CD14-positive monocyte (primary cell): ENCODE results near the gene TNIK. TPM values are rescaled to one million over a fixed set of nuclear protein-coding genes. Genes with fewer than 3 reads are reported as not detected.

Experiments used
- DNase-seq, 3 donors: peaks; one replicate each; pipeline ENCODE4 v3.0.0-alpha.2; 2011 to 2022
- H2AFZ ChIP-seq: 2 replicates; pipeline ENCODE4 v1.6.0; 2012; ENCODE audit warnings: mild to moderate bottlenecking, low read depth, low read length, inconsistent platforms; ENCODE audit not compliant: insufficient read depth, poor library complexity, severe bottlenecking
- H3K27ac ChIP-seq, 2 donors: 1 replicate in 1 of 2; 2 replicates in 1 of 2; pipeline ENCODE4 v1.5.1; 2012 to 2013; ENCODE audit warnings: low read length in 2 of 2, control low read depth in 1 of 2, inconsistent platforms in 1 of 2, low read depth in 1 of 2, mild to moderate bottlenecking in 1 of 2
- H3K27me3 ChIP-seq, 2 donors: one replicate each; pipeline versions ENCODE4 v1.6.0 to v1.6.1; 2011 to 2013; ENCODE audit warnings: low read length in 2 of 2; ENCODE audit not compliant: control insufficient read depth in 2 of 2, insufficient read depth in 2 of 2
- H3K36me3 ChIP-seq, 2 donors: replicated peaks in 1 of 2; 1 replicate in 1 of 2; 2 replicates in 1 of 2; pipeline versions ENCODE4 v1.5.1 to v1.6.1; 2012 to 2013; ENCODE audit warnings: low read length in 2 of 2, control low read depth in 1 of 2, inconsistent platforms in 1 of 2, mild to moderate bottlenecking in 1 of 2; ENCODE audit not compliant: insufficient read depth in 2 of 2, control insufficient read depth in 1 of 2
- H3K4me1 ChIP-seq, 2 donors: 1 replicate in 1 of 2; 2 replicates in 1 of 2; pipeline versions ENCODE4 v1.5.1 to v1.6.1; 2012 to 2013; ENCODE audit warnings: low read length in 2 of 2, control low read depth in 1 of 2, inconsistent platforms in 1 of 2, mild to moderate bottlenecking in 1 of 2, moderate library complexity in 1 of 2; ENCODE audit not compliant: insufficient read depth in 2 of 2, control insufficient read depth in 1 of 2
- H3K4me2 ChIP-seq: replicated peaks from 2 replicates; pipeline ENCODE3; 2012; ENCODE audit warnings: low read length, moderate library complexity, mild to moderate bottlenecking; ENCODE audit not compliant: poor library complexity, severe bottlenecking; ENCODE audit errors: extremely low read depth
- H3K4me3 ChIP-seq, 3 experiments: fragments of 200-600 bp in 1 of 3; sonication (generic) in 1 of 3; replicated peaks in 1 of 3; 1 replicate in 2 of 3; 2 replicates in 1 of 3; pipeline ENCODE4 v1.5.1; 2011 to 2013; ENCODE audit warnings: low read length in 3 of 3, mild to moderate bottlenecking in 3 of 3, control low read depth in 2 of 3, low read depth in 2 of 3, inconsistent platforms in 1 of 3, moderate library complexity in 1 of 3
- H3K79me2 ChIP-seq: 2 replicates; pipeline ENCODE4 v1.6.0; 2012; ENCODE audit warnings: mild to moderate bottlenecking, control low read depth, inconsistent platforms, low read length, moderate library complexity; ENCODE audit not compliant: insufficient read depth
- H3K9ac ChIP-seq: 2 replicates; pipeline ENCODE4 v1.6.0; 2017; ENCODE audit warnings: low read length, mild to moderate bottlenecking; ENCODE audit not compliant: insufficient read depth, poor library complexity, severe bottlenecking
- H3K9me3 ChIP-seq, 2 donors: replicated peaks in 1 of 2; 1 replicate in 1 of 2; 2 replicates in 1 of 2; pipeline versions ENCODE4 v1.5.1 to v1.6.1; 2012 to 2013; ENCODE audit warnings: low read length in 2 of 2, control low read depth in 1 of 2; ENCODE audit not compliant: control insufficient read depth in 1 of 2, insufficient read depth in 1 of 2
- H4K20me1 ChIP-seq: 2 replicates; pipeline ENCODE4 v1.6.0; 2012; ENCODE audit warnings: mild to moderate bottlenecking, low read length, control low read depth, moderate library complexity; ENCODE audit not compliant: insufficient read depth
- H3K27ac Mint-ChIP-seq, 7 donors: one replicate each; pipeline ENCODE4 v1.8.0; 2020; ENCODE audit warnings: mild to moderate bottlenecking in 7 of 7, mixed read lengths in 7 of 7, moderate library complexity in 6 of 7, inconsistent platforms in 2 of 7
- H3K27me3 Mint-ChIP-seq, 3 donors: one replicate each; pipeline ENCODE4 v1.8.0; 2021 to 2022; ENCODE audit warnings: low read depth in 3 of 3, mild to moderate bottlenecking in 3 of 3, mixed read lengths in 3 of 3, moderate library complexity in 3 of 3, inconsistent platforms in 1 of 3
- H3K36me3 Mint-ChIP-seq, 2 donors: one replicate each; pipeline ENCODE4 v1.8.0; 2020; ENCODE audit warnings: mixed read lengths in 2 of 2, inconsistent platforms in 1 of 2, mild to moderate bottlenecking in 1 of 2
- H3K4me1 Mint-ChIP-seq: one replicate; pipeline ENCODE4 v1.8.0; 2020; ENCODE audit warnings: mild to moderate bottlenecking, mixed read lengths
- H3K4me3 Mint-ChIP-seq, 2 donors: one replicate each; pipeline ENCODE4 v1.8.0; 2020; ENCODE audit warnings: mild to moderate bottlenecking in 2 of 2, mixed read lengths in 2 of 2, moderate library complexity in 1 of 2
- H3K9me3 Mint-ChIP-seq, 7 donors: one replicate each; pipeline ENCODE4 v1.8.0; 2020 to 2022; ENCODE audit warnings: mixed read lengths in 7 of 7, mild to moderate bottlenecking in 6 of 7, moderate library complexity in 6 of 7, inconsistent platforms in 2 of 7
- WGBS: methylation state at CpG from one replicate; pipeline ENCODE4 v1.1.5; 2013; ENCODE audit warnings: missing lambda C conversion rate; ENCODE audit not compliant: insufficient coverage; 5-methylcytosine and 5-hydroxymethylcytosine counted together
- intact Hi-C, 2 donors: fragments of 100-400 bp; cut with micrococcal nuclease; formaldehyde crosslinking; loops; one replicate each; pipeline versions ENCODE4 v1.15.0 to v1.15.1; 2023
- polyA plus RNA-seq, 3 donors: library from polyadenylated mRNA; depleted of rRNA in 1 of 3; unstranded in 2 of 3; stranded (reverse) in 1 of 3; fragments of 300-500 nt in 2 of 3; fragments of >200 nt in 1 of 3; fragmentation: Illumina TruSeq in 2 of 3; gene quantifications; 1 replicate in 2 of 3; 2 replicates in 1 of 3; pipeline ENCODE4 v1.2.3, GENCODE V29; 2012 to 2021
- TF ChIP-seq, protein P1 (sequence below): fragments of 200-600 bp; IDR thresholded peaks from one replicate; pipeline ENCODE4 v1.8.0; 2022; ENCODE audit warnings: antibody characterized with exemption, mild to moderate bottlenecking

The TNIK gene
- polyA plus RNA-seq, 3 donors: 0.36 to 1.8 (median 0.75) TPM

DNA sequence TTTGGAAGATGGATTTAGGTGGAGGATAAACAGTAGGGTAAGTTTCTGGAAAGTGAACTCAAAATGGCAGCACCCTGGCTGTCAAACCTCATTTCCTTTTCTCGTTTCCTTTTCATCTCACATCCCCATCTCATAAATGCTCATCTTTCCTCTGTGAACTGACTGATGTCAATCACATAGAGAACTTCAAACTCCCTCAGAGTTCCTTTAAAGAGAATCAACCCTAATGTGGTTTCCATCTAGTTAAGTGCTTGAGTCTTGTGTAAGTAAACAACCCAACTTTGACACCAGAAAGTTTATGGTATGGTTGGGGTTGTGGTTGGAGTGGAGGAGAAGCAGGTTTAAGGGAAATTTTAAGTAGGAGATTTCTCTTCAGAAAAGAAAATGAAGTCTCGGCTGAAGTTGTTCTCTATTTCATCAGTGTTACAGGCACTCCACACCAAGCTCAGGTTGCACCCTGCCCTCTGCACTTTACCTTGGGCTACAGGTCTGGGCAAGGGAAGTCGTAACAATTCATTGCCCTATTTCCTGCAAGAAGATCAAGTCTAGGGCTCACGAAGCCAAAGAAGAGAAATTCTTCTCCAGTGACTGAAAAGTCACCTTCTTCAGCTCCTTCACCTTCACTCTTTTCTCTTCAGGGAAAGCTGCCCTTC lies 34.4 kb upstream of the TNIK start:
- no peaks in the 10 kb centered on the region for H3K4me1 ChIP-seq
- peak overlapping the region; percentile 32 for H2AFZ ChIP-seq
- H3K4me3 ChIP-seq: no peak overlapping the region
- peaks cover 9% of the 10 kb centered on the region for H3K4me1 Mint-ChIP-seq
- H3K4me2 ChIP-seq: no peak overlapping the region
- H3K27ac Mint-ChIP-seq: no peak overlapping the region
- no peaks in the 10 kb centered on the region for H3K9me3 ChIP-seq
- H3K27me3 Mint-ChIP-seq: no peaks in the 10 kb centered on the region
- no peaks in the 10 kb centered on the region for H3K79me2 ChIP-seq
- no peaks in the 10 kb centered on the region for H4K20me1 ChIP-seq
- no peak overlapping the region for H3K9ac ChIP-seq
- no peaks in the 10 kb centered on the region for H3K36me3 ChIP-seq
- DNase-seq: no peak
- H3K27ac ChIP-seq: no peak overlapping the region
- peaks cover 0 to 1% (median 0%) of the 10 kb centered on the region in 7 donors for H3K9me3 Mint-ChIP-seq
- no peak overlapping the region for H3K4me3 Mint-ChIP-seq
- WGBS: 100% methylated on average over 1 of the region's 4 CpGs
- H3K36me3 Mint-ChIP-seq: no peaks in the 10 kb centered on the region
- intact Hi-C loops: no loop called here
- no peaks in the 10 kb centered on the region for H3K27me3 ChIP-seq
- TF ChIP-seq, protein P1, sequence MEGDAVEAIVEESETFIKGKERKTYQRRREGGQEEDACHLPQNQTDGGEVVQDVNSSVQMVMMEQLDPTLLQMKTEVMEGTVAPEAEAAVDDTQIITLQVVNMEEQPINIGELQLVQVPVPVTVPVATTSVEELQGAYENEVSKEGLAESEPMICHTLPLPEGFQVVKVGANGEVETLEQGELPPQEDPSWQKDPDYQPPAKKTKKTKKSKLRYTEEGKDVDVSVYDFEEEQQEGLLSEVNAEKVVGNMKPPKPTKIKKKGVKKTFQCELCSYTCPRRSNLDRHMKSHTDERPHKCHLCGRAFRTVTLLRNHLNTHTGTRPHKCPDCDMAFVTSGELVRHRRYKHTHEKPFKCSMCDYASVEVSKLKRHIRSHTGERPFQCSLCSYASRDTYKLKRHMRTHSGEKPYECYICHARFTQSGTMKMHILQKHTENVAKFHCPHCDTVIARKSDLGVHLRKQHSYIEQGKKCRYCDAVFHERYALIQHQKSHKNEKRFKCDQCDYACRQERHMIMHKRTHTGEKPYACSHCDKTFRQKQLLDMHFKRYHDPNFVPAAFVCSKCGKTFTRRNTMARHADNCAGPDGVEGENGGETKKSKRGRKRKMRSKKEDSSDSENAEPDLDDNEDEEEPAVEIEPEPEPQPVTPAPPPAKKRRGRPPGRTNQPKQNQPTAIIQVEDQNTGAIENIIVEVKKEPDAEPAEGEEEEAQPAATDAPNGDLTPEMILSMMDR: no peak

DNA sequence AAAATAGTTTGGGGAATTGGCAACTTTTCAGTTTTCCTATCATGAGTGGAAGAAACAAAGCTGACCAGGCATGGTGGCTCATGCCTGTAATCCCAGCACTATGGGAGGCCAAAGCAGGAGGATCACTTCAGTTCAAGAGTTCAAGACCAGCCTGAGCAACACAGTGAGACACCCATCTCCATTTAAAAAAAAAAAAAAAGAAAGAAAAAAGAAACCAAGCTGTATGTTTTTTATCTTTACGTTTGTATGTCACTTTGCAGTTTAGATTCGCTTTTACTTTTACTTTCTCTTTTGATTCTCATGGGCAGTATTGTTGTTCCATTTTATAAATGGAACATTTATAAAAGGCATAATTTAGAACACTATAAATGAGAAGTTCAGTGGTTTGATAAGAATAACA lies 31.2 kb upstream of the TNIK start:
- Mint-ChIP-seq H3K4me3 (peak overlapping the region; percentile 72 to 84), H3K4me1 (peaks cover 9% of the 10 kb centered on the region), H3K36me3 (no peaks in the 10 kb centered on the region), H3K9me3 (peaks cover 0 to 3% (median 0%) of the 10 kb centered on the region in 7 donors), H3K27me3 (no peaks in the 10 kb centered on the region), H3K27ac (peak overlapping the region in 5 of 7 donors; percentile 25 to 73 (median 42))
- H2AFZ ChIP-seq: peak overlapping the region; percentile 69
- no peaks in the 10 kb centered on the region for H3K79me2 ChIP-seq
- H3K9ac ChIP-seq: peak overlapping the region; percentile 23
- H3K9me3 ChIP-seq: no peaks in the 10 kb centered on the region
- H3K4me1 ChIP-seq: no peaks in the 10 kb centered on the region
- H3K36me3 ChIP-seq: no peaks in the 10 kb centered on the region
- H4K20me1 ChIP-seq: no peaks in the 10 kb centered on the region
- DNase-seq: no peak
- intact Hi-C loops: no loop called here
- H3K27me3 ChIP-seq: no peaks in the 10 kb centered on the region
- peak overlapping the region; percentile 59 for H3K4me2 ChIP-seq
- no CpG with 5 or more reads among the region's 2 CpGs for WGBS
- peak overlapping the region; percentile 0 to 65 (median 47) for H3K4me3 ChIP-seq
- peak overlapping the region in 1 of 2 donors; percentile 61 for H3K27ac ChIP-seq
- TF ChIP-seq, protein P1: no peak
